Transverse colon (tissue), 4 donors: ENCODE results near the gene ZNF837. TPM values are rescaled to one million over a fixed set of nuclear protein-coding genes. Genes with fewer than 3 reads are reported as not detected.
A peak's percentile ranks its signal among the peaks of the same experiment; 100 is the strongest.

Experiments used
- DNase-seq: peaks from one replicate; pipeline ENCODE4 v3.0.0-alpha.2; 2019
- H3K27ac ChIP-seq, 4 donors: fragments of 200-600 bp; sonication (generic); 2 replicates each; pipeline ENCODE4 v1.5.1; 2016 to 2018; ENCODE audit warnings: inconsistent platforms in 4 of 4
- H3K27me3 ChIP-seq: fragments of 200-600 bp; sonication (generic); 2 replicates; pipeline ENCODE4 v1.5.1; 2017; ENCODE audit warnings: inconsistent platforms
- H3K36me3 ChIP-seq, 4 donors: fragments of 200-600 bp; sonication (generic); 2 replicates each; pipeline ENCODE4 v1.5.1; 2017 to 2019; ENCODE audit warnings: inconsistent platforms in 4 of 4
- H3K4me1 ChIP-seq, 4 donors: fragments of 200-600 bp; sonication (generic); 2 replicates each; pipeline ENCODE4 v1.5.1; 2017 to 2020; ENCODE audit warnings: inconsistent platforms in 4 of 4
- H3K4me3 ChIP-seq, 4 donors: fragments of 200-600 bp; sonication (generic); 1 replicate in 1 of 4; 2 replicates in 3 of 4; pipeline versions ENCODE4 v1.5.1 to v1.6.1; 2017 to 2019; ENCODE audit warnings: inconsistent platforms in 4 of 4
- H3K9me3 ChIP-seq, 2 donors: fragments of 200-600 bp; sonication (generic); 2 replicates each; pipeline ENCODE4 v1.5.1; 2017 to 2019; ENCODE audit warnings: inconsistent platforms in 2 of 2
- EP300 ChIP-seq: sonication (generic); formaldehyde crosslinking; IDR thresholded peaks from one replicate; pipeline ENCODE4 v1.6.1; 2017; ENCODE audit warnings: antibody characterized with exemption, low read depth
- POLR2A ChIP-seq: fragments of 450-650 bp; IDR thresholded peaks from one replicate; pipeline ENCODE4 v1.6.1; 2016; ENCODE audit warnings: antibody characterized with exemption, mild to moderate bottlenecking, moderate library complexity
- POLR2AphosphoS5 ChIP-seq, 3 donors: sonication (generic); formaldehyde crosslinking; IDR thresholded peaks; one replicate each; pipeline ENCODE4 v1.6.1; 2016; ENCODE audit warnings: antibody characterized with exemption in 3 of 3
- WGBS, 2 donors: methylation state at CpG; one replicate each; pipeline ENCODE4 v1.1.5; 2018; ENCODE audit warnings: low coverage in 1 of 2; 5-methylcytosine and 5-hydroxymethylcytosine counted together
- in situ Hi-C, 4 donors: fragments of 200-750 bp; cut with MboI; loops; one replicate each; pipeline versions ENCODE4 v1.15.0 to v1.15.1; 2017; ENCODE audit warnings: low sequenced_read_pairs in 3 of 4, low pct_ligation_motif_present in 1 of 4, low pct_unique_long_range_greater_than_20kb in 1 of 4
- intact Hi-C: fragments of 100-400 bp; cut with DNase I; formaldehyde crosslinking; loops from one replicate; pipeline ENCODE4 v1.15.1; 2023; ENCODE audit warnings: low total_unique reads
- total RNA-seq, 4 donors: library from RNA; depleted of rRNA; stranded (reverse); fragments of >200 nt; gene quantifications; one replicate each; pipeline ENCODE4 v1.1.0, GENCODE V29; 2016
- TF ChIP-seq, protein P1 (sequence below), 5 experiments: fragments of 200-600 bp in 3 of 5; fragments of 450-650 bp in 2 of 5; sonication (generic) in 3 of 5; IDR thresholded peaks; 1 replicate in 2 of 5; 2 replicates in 3 of 5; pipeline ENCODE4 v1.5.1; 2016 to 2017; ENCODE audit warnings: antibody characterized with exemption in 5 of 5, inconsistent platforms in 3 of 5, mild to moderate bottlenecking in 2 of 5, moderate library complexity in 1 of 5

The ZNF837 gene
- total RNA-seq, 4 donors from 2014 or later, result 3.7 to 10.7 (median 6.1) TPM

DNA sequence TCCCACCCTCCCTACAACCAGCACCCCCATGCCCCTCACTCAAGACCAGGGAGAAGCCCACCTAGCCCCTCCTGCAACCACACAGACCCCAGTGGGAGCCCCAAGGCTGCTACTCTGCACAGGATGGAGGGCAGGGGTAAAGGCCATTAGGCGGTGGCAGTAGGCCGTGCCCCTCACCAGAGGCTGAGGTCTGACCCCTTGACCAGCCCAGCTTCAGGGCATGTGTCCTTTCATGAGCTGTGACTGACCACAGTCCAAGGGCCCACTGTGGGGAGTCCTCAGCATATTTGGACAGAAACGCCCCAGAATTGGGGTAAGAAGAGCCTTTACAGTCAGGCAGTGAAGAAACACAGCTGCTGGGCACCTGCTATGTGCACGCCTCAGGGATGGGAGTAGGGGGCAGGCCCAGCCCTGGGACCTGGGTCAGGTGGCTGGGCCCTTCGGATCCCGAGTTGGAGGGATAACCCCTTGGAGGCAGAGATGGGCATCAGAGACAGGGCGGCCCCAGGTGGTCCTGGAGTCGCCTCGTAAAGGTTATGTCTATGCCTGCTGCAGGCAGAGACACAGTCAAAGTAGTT lies 4.6 kb upstream of the ZNF837 start:
- Histone ChIP-seq H3K27ac (peak overlapping the region; percentile 99), H3K4me3 (peak overlapping the region in 2 of 4 donors; percentile 64 to 80), H3K27me3 (no peaks in the 10 kb centered on the region), H3K4me1 (peaks cover 17 to 41% (median 30%) of the 10 kb centered on the region in 4 donors), H3K9me3 (no peaks in the 10 kb centered on the region), H3K36me3 (peaks cover 0 to 6% (median 2%) of the 10 kb centered on the region in 4 donors)
- no peak for DNase-seq
- intact Hi-C loops, result no loop called here
- 78% methylated on average over 9 of the region's 9 CpGs; no CpG with 5 or more reads in 1 of the 2 donors for WGBS, 2 donors
- TF ChIP-seq POLR2A, result no peak
- TF ChIP-seq, protein P1, sequence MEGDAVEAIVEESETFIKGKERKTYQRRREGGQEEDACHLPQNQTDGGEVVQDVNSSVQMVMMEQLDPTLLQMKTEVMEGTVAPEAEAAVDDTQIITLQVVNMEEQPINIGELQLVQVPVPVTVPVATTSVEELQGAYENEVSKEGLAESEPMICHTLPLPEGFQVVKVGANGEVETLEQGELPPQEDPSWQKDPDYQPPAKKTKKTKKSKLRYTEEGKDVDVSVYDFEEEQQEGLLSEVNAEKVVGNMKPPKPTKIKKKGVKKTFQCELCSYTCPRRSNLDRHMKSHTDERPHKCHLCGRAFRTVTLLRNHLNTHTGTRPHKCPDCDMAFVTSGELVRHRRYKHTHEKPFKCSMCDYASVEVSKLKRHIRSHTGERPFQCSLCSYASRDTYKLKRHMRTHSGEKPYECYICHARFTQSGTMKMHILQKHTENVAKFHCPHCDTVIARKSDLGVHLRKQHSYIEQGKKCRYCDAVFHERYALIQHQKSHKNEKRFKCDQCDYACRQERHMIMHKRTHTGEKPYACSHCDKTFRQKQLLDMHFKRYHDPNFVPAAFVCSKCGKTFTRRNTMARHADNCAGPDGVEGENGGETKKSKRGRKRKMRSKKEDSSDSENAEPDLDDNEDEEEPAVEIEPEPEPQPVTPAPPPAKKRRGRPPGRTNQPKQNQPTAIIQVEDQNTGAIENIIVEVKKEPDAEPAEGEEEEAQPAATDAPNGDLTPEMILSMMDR (IDR thresholded peaks at IDR 0.05), result no peak
- in situ Hi-C loops, result no loop called here

DNA sequence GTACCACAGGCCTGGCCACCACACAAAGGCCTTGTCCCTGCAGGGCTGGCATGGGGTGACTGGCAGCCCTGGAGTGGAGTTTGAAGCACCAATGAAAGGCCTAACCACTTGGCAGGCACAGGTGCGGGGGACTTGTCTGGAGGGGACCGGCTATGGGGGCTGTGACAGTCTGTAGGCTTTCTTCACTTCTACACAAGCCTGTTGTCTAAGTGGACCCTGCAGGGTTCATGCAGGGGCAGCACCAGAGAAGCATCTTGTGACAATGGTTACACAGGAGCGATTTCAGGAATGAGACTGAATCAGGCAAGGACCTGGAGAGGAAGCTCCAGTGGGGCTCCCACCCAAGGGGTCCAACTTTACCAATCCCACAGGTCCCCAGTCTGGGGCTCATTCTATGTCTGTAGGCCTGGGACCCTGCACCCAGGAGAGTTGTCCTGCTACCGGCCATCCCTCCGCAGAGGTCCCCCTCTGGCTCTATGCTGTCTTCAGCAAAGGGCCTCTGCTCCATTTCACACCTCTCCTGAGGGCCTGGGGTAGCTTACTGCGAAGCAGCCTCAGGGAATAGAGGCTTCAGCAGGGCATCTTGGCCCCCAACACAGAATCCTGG lies 2.3 kb upstream of the ZNF837 start:
- Histone ChIP-seq H3K27me3 (no peaks in the 10 kb centered on the region), H3K9me3 (no peaks in the 10 kb centered on the region), H3K4me1 (peaks cover 23 to 40% (median 35%) of the 10 kb centered on the region in 4 donors), H3K4me3 (no peak overlapping the region), H3K36me3 (no peaks in the 10 kb centered on the region), H3K27ac (no peak overlapping the region)
- intact Hi-C loops (no loop called here), in situ Hi-C loops (no loop called here)
- TF ChIP-seq EP300 (no peak), POLR2AphosphoS5 (IDR thresholded peaks at IDR 0.05) (no peak), POLR2A (no peak)
- TF ChIP-seq, protein P1 (IDR thresholded peaks at IDR 0.05), result no peak
- 84% methylated on average over 5 of the region's 6 CpGs; no CpG with 5 or more reads in 1 of the 2 donors for WGBS, 2 donors
- DNase-seq, result no peak

DNA sequence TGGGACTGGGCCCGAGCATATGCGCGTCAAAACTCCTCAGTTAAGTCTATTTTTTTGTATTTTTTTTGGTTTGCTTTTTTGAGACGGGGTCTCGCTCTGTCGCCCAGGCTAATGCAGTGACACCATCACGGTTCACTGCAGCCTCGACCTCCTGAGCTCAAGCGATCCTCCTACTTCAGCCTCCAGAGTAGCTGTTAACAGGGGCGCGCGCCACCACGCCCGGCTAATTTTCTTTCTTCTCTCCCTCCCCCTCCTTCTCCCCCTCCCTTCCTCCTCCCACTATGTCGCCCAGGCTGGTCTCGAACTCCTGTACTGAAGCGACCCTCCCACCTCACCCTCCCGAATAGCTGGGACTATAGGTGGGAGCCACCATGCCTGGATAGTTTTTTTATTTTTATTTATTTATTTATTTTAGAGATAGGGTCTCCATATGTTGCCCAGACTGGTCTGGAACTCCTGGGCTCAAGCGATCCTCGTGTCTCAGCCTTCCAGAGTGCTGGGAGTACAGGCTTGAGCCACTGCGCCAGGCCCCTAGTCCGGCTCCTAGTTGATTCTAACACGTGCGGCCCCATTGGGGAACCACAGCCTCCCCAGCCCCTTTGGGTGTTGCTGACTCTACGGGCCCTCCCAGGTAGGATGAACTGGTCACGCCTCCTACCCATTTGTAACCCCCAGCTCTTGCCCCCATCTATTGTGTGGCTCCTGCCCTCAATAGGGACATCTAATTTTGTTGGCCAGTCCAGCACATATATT lies 806 bp upstream of the ZNF837 start:
- no peaks in the 10 kb centered on the region for H3K36me3 ChIP-seq
- TF ChIP-seq POLR2AphosphoS5 (IDR thresholded peaks at IDR 0.05) (no peak), POLR2A (no peak), EP300 (no peak)
- TF ChIP-seq, protein P1 (IDR thresholded peaks at IDR 0.05), result no peak
- no peak for DNase-seq
- intact Hi-C loops (no loop called here), in situ Hi-C loops (no loop called here)
- WGBS, 2 donors, result 7 to 30% methylated on average over 16 to 26 of the region's 26 CpGs
- peak overlapping the region; percentile 94 to 96 (median 94) for H3K27ac ChIP-seq
- peak overlapping the region; percentile 43 to 89 (median 74) for H3K4me3 ChIP-seq
- H3K4me1 ChIP-seq, result peaks cover 19 to 33% (median 30%) of the 10 kb centered on the region in 4 donors
- no peaks in the 10 kb centered on the region for H3K9me3 ChIP-seq
- H3K27me3 ChIP-seq, result no peaks in the 10 kb centered on the region

DNA sequence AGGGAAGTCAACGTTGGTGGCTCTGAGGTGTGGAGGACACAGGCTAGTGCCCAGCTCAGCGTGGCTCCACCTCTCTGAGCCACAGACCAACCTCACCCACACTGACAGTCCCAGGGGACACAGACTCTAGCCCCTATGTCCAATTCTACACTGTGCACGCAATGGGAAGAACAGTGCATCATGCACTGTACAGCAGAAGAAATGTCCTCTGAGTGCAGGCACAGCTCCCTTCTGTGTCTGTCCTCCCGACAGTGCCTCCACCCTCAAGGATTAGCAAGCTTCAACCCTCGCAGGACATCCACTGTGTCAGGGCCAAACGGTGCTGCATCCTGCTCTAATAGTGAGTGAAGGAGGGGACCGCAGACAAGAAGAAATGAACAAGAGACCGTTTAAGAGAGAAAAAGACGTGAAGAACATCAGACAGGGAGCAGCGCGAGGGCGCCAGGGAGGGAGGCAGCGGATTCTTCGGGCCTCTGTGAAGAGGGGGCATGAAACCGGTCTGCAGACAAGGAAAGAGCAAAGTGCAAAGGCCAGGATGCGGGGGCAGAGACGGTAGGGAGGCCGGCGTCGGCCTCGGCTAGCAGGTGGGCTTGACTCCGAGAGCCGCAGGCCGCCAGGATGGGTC lies 681 bp downstream of the ZNF837 start:
- intact Hi-C loops, result no loop called here
- Histone ChIP-seq H3K27me3 (no peaks in the 10 kb centered on the region), H3K9me3 (no peaks in the 10 kb centered on the region), H3K27ac (peak overlapping the region; percentile 94 to 96 (median 94)), H3K36me3 (no peaks in the 10 kb centered on the region), H3K4me3 (peak overlapping the region; percentile 33 to 89 (median 74)), H3K4me1 (peaks cover 9 to 21% (median 17%) of the 10 kb centered on the region in 4 donors)
- DNase-seq, result no peak
- in situ Hi-C loops, result no loop called here
- TF ChIP-seq POLR2AphosphoS5 (IDR thresholded peaks at IDR 0.05) (no peak), POLR2A (no peak), EP300 (no peak)
- TF ChIP-seq, protein P1 (IDR thresholded peaks at IDR 0.05), result no peak
- whole genome bisulfite sequencing, 2 donors, result 4% methylated on average over 5 to 24 of the region's 24 CpGs
